Activated CD4-positive, alpha-beta T cell treated with anti-CD3 and anti-CD28 coated beads, Interleukin-2, amount 50 U/mL, for 48 hours (primary cell): ENCODE results near the gene BAIAP2L2.

Source experiments
- DNase-seq, 2 experiments: peaks; one replicate each; pipeline ENCODE4 v3.0.0-alpha.2; 2020

Gene BAIAP2L2

DNA sequence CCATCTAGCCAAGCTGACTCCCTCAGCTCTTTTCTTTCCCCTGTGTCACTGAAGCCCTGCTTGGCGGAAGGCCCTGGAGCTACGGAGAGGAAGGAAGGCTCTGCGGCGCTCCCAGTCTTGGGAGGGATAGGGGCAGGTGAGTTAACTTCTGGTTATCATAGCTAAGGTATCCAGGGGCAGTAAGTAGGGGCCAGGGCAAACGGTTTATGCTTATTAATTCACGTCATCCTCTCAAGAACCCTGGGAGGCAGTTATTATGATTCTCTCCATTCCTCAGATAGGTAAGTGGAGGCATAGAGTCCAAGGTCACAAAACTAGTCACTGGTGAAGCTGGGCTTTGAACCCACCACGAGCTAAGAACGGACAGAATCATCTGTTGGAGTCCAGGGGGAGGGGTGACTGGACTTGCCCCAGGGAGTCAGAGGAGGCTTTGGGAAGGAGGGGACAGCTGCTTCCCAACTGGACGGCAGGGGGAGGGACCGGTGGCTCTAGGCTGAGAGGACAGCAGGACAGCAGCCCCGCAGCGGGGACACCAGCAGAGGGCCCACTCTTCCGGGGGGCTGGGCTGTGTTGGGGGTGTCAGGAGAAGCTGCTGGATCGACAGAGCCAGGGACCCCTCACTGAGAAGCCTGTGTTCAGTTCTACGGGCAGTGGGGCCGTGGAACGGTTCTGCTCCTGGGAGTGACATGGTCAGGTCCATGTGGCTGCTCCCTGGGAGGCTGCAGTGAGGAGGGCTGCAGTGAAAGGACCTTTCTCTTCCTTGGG, 3.5 kb downstream of the BAIAP2L2 start:
- DNase-seq: no peak

DNA sequence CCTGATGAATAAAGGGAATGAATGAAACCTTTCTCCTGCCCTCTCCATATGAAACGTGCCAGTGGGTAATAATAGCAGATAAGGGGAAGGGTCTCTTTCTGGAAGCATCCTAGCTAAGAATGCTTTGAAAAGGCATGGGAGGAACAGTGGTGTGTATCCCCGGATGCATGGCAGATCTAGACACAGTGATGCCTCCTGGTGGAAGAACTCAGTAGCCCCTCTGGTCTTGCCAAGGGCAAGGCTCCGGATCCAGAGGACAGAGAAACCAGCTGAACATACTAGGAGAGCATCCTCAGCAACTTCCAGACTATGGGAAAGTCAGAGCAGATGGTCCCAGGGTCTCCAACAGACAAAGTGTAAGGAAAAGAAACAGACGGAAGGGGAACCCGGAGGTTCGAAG, 6.4 kb downstream of the BAIAP2L2 start:
- no peak for DNase-seq

DNA sequence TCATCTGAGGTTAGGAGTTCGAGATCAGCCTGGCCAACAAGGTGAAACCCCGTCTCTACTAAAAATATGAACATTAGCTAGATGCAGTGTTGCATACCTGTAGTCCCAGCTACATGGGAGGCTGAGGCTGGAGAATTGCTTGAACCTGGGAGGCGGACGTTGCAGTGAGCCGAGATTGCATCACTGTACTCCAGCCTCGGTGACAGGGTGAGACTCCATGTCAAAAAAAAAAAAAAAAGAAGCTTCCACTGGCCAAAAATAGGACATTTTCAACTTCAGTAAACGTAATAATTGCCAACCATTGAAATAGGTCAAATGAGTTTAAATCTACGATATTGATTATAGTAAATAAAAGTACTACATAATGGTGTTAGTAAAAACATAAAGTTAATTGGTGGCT, 6.8 kb downstream of the BAIAP2L2 start:
- no peak for DNase-seq

DNA sequence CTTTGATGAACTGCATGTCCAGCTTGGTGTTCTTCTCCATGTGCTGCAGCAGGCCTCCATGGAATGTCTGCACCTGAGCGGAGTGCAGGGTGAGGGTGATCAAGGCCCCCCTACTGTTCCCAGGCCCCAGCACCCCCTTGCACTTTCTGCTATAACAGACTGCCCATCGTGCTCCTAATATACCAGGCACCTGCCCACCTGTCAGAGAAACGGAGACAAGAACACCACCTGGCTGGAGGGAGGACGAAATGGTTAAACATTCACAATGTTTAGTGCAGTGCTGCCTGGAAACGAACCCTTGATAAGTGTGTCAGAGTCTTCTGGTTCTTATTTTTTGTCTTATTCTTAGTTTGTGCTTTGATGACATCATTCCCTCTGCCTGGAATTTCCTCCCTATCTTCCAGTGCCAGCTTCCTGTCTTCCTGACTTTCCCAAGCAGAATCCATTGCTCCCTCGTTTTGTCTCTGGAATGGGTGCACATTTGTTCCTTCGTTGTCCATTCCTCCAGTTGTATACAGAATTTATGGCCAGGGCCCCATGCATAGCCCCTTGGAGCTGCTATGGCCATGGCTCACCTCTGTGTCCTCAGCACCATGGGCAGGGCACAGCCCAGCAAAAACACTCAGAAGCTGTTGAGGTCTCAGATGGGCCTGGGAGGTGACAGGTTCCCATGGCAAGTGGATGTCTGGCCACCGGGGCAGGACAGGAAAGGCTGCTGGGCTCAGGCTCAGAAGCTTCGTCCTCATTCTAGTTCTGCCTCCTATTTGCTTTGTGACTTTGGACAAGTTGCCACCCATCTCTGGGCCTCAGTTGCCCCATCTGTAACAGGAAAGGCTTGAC, 11.9 kb downstream of the BAIAP2L2 start:
- no peak for DNase-seq

DNA sequence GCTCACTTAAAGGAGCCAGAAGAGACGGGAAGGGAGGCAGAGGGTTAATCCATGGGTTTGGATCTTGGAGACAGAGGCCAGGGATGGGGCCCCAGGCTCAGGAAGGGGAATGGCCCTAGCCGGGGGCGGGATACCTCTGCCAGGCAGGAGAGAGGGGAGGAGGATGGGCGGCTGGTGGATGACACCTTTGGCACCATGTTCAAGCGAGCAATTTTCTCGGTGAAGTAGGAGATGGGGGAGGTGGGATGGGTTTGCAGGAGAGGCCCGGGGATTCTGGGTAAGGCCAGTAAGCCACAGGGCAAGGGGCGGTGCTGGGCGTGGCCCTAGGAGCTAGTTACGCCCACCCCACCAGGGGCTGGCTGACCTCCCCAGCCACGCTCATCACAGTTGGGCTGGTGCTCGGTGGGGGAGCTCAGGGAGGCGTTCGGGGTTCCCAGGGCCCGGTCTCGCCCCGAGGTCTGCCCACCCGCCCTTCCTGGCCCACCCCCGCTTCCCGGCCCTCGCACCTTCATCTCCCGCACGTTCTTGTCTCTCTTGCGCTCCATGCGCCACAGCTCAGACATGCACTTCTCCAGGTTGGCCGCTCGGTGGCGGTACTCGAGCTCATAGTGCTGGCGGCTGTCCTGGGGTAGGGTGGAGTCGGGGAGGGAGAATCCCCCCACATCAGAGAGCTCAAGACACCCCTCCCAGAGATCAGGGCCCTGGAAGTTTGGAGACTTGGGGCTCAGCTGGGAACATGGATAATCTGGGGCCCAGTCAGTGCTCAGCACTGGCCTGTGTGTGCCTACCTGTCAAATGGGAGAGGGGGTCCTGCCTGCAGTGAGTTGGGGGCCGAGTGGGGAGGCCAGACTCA, 12.7 kb downstream of the BAIAP2L2 start:
- no peak for DNase-seq

DNA sequence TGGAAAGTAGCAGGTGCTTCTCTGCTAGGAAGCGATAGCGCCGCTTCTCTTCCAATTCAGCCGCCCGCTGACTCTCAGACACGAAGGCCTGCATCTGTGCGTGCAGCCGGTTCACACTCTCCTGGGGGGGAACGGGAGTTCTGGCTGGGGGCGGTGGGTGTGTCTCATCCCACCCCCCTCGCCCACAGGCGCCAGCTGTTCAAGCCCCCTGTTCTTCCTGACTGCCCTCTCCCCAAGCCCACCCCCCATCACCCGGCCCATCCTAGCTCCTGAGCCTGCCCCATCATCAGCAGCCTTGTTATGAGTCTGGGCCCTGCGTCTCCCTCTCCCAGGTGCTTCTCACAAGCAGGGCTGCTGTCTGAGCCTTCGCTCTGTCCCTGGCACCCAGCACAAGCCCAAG, 13.4 kb downstream of the BAIAP2L2 start:
- no peak for DNase-seq

DNA sequence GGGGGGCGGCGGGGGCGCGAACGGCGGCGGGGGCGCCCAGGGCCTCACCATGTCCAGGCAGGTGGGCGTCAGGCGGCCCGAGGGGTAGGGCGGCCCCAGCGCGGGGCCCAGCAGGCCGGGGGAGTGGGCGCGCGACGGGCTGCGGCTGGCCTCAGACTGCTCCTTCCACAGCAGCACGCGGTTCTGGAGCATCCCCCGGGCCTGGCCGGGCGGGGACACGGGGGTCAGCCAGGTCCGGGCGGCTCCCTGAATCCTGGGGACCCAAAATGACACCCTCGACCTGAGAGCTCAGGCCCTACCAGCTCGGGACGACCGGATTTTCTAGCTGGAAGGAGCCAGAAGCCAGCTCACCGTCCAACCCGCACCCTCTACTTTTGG, 21.0 kb downstream of the BAIAP2L2 start:
- DNase-seq: no peak

DNA sequence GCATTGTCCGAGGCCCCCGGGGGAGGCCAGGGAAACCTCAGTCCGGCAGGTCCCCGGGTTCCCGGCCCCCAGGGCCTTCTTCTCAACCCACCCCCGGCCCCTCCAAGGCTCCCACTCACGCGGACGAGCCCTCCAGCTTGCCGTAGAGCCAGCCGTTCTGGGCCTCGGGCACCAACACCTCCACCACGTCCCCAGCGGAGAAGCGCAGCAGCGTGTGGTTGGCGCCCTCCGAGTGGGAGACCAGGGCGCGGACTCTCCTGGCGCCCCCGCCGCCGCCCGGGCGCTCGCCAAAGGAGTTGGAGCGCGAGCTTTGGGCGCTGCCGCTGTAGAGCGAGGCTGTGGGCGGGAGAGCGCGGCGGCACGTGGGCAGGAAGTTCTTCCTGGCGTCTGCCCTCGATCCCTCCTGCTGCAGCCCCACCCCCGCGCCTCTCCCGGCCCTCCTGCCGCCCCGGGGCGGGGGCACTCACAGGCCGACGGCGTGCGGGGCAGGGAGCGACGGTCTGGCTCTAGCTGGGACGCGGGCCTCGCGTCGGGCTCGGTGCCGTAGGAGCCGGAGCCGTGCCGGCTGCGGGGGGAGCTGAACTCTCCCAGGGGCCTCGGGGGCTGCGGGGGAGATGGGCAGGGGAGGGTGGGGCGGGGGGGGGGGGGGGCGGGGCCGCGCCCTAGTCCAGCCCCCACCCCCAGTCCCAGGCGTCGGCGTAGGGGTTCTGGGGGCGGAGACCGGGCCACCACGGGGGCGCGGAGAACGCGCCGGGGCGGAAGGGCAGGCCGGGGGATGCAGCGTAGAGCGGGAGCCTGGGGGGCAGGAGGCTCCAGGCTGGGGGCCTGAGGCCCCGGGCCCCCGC, 21.6 kb downstream of the BAIAP2L2 start:
- DNase-seq: no peak

DNA sequence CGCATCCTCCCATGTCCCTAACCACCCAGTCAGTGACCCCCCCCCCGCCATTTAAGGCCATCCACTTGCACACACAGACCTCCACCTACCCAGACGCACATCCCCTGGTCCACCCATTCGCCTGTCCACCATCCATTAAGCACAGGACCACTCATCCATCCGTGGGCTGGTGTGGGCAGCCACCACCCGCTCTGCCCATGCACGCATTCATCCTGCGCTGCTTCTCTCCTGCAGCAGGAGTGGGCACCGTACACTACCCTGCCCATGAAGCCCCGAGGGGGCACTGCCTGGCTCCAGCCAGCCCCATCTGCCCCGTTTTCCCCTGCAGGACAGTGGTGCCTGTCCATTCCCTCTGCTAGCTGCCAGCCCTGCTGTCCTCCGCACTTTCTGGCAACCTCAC, 22.6 kb downstream of the BAIAP2L2 start:
- no peak for DNase-seq

DNA sequence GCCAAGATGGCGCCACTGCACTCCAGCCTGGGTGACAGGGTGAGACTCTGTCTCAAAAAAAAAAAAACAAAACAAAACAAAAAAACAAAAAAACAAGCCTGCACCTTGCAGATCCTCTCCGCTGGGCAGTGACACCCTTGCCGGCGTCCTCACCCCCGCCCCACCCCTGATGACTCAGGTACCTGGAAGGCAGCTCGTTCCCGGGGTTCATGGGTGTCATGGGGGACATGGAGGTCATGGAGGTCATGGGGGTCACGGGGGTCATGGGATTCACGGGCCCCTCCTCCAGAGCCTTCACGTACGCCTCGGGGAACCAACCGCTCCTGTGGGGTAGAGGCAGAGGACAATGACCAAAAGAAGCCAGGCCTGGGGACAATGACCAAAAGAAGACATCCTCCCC, 23.5 kb downstream of the BAIAP2L2 start:
- DNase-seq: no peak

DNA sequence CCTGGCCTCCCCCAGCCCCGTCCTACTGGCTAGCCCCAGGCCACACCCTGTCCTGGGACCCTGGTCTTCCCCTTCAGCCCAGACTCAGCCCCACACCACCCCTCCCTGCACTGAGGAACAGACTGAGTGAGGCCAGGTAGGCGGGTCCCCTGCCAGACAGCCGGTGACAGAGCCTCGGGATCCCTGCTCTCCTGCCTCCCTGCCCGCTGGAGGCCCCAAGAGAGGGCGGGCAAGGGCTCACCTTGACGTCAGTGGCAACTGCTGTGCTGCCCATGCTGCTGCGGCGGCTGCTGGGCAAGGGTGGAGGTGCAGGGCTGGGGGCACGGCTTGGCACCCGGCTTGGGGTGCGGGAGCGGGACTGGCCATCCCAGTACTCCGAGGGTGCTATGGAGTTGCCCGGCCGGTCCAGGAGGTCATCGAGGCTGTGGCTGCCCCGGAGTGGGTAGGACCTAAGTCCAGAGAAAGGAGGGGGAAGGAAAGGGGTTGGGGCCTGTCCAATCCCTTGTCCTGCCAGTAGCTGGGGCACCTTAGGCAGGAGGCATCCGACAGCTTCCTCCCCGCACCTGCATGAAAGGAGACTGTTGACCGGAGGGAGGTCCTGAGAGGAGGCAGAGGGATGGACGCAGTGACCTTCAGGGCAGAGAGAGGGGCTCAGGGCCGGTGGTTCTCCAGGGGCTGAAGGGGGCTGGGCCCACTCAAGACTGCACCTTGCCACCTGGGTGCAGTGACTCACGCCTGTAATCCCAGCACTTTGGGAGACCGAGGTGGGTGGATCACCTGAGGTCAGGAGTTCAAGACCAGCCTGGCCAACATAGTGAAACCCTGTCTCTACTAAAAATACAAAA, 24.3 kb downstream of the BAIAP2L2 start:
- no peak for DNase-seq

DNA sequence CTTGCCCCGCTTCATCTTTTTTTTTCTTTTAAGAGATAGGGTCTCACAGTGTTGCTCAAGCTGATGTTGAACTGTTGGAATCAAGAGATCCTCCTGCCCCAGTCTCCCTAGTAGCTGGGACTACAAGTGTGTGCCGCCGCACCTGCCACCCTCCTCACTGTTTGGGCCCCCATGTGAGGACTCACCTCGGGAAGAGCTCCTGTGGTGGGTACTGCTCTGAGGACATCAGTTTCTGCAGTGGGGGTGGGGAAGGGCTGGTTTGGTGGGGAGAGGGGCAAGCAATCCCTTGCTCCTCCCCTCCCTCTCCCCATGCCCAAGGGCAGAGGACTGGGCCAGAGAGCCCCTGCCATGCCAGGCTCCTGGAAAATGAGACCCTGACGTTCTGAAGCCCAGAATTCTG, 25.0 kb downstream of the BAIAP2L2 start:
- no peak for DNase-seq

DNA sequence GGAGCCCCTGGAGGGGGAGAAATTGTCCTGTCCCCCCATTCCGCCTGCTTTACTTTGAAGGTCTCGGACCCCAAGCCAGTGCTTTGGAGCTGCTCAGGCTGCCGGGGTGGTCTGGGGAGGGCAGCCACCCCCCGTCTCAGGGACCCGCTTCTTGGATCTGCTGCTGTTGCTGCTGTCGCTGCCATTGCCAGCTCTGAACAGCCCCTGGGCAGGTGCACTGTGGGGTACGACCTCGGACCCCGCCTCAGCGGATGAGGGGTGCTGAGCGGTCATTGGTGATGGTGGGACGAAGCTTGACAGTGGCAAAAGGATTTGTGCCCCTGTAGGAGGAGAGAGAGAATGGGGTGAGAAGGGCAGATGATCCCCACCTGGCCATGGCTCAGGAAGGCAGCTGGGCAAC, 25.4 kb downstream of the BAIAP2L2 start:
- DNase-seq: no peak

DNA sequence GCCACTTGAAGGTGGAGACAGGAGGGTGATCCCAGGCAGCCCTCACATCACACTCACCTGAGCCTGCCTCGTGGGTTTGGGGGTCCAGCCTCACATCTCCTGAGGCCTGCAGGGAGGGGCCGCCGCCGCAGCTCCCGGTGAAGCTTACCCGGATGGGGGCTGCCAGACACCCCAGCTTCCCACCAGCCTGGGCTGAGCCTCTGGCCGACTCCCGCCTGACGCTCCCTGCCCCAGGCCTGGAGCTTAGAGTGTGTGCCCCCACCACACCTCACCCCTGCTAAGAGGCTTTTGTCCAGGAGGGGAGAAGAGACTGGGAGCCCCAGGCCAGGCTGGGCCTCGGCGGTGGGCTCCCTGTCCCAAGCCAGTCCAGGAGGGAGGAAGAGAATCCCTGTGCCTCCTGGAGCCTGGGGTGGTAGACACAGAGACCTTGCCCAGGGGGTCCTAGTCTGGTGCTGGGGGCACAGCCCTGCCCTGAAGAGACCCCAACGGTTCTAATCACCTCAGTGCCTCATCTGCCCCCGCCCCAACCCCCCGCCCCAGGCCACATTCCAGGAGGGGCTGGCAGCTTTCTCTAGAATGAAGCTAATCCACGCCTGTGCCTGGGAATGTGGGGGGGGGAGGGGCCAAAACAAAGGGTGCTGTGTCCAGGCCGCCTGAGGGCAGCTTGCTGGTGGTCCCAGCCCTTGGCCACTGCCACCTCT, 26.4 kb downstream of the BAIAP2L2 start, which contains the start of gene SLC16A8:
Gene SLC16A8, minus strand, starts transcription at position 254 of the 701 bp plus-strand sequence. CDS start 1,311 bp downstream, outside the sequence.
- no peak for DNase-seq

DNA sequence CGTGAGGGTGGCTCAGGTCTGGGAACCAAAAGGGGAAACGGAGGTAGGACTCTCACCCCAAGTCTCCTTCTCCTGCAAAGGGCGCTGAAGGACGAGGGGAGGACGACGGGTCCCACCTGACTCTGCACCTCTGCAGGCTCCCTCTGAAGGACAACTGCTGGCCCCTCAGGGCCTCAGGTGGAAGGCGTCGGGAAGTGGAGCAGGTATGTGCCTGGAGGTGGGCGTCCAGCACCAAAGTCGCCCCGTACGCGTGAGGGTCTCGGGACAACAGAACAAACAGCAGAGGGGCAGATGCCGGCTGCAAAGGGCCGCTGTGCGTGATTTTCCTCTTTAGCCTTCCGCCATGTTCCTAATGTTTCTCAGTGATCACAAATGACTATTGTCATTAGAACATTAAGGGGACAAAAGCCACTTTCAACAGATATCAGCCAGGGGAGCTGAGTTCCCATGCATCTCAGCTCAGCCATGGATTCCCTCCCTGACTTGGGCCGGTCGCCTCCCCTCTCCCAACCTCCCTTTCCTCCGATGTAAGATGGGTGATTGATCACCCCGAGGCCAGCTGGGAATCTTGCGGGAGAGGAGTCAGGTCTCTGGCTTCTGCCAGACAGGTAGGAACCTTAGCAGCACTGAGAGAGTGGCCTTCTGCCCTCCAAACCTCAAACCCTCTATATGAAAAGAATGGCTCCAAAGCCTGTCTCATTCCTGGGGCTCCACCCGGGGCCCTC, 27.3 kb downstream of the BAIAP2L2 start:
- no peak for DNase-seq

DNA sequence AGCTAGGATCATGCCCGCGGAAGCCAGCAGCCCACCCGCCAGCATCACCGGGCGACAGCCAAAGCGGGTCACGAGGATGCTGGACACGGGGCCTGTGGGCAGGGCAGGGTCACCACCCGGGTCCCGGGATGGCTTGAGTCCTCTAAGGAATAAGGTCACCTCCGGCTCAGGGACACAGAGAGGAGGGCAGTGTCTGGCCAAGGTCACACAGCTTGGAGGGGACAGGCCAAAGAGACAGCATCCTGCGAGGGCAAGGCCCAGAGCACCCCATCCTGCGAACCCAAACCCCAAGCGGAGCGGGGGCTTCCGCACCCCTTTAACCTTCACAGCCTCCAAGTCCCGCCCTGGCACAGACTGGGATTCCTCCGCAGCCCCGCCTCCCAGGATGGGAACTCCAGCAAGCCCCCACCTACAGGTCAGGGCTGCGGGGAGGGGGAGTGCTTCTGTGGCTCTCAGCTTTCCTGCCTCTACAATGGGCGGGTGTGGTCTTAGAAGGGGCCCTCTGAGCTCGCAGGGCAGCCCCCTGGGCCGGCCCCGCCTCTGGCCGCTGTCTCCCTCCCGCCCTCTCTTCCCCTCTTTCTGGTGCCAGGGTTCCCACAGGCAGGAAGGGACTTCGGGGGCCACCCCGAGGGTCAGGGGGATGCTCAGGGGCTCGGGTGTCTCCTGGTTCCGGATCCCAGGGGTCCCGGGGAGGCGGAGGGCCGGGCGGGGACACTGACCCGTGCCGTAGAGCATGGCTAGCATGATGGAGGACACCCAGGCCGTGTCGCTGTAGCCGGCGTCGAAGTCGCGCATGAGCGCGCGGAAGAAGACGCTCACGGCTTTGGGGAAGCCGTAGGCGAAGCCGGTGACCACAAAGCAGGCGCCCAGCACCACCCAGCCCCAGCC, 28.3 kb downstream of the BAIAP2L2 start:
- DNase-seq: peak in 1 of 2 experiments; percentile 18

DNA sequence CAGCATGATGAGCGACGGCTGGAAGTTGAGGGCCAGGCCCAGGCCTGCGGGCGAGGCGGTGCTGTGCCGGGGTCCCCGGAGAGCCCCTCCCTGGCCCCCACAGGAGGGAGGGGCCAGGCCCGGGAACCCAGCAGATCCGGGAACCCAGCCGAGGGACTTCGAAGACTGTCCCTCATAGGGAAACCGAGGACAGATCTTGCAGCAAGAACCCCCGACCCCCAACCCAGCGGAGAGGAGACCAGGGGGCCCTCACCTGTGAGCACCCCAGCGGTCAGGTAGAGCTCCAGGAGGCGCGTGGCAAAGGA, 28.9 kb downstream of the BAIAP2L2 start:
- DNase-seq: no peak

DNA sequence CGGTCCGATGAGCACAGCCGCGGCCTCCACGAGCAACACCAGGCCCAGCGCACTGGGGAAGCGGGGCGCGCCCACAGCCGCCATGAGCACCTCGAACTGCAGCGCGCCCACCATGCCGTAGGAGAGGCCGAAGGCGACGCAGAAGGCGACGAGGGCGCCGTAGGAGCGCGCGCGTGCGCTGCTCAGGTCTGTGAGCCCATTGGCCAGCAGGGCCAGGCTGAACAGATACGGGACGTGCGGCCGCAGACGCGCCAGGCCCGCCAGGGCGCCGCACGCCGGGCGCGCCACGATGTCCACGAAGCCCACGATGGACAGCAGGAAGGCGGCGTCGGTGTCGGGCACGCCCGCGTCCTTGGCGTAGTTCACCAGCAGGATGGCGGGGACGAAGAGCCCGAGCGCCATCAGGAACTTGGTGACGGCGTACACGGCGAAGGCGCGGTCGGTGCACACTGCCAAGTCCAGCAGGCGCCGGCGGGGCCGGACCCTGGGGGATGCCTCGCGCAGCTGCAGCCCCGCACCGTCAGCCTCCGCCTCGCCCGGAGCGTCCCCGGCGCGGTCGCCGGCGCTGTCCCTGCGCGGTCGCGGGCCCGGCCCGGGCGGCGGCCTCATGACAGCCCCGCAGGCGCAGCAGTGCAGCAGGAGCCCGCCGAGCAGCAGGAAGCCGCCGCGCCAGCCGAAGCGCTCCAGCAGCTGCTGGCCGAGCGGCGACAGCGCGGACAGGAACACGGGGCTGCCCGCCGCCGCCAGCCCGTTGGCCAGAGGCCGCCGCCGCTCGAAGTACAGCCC, 29.4 kb downstream of the BAIAP2L2 start:
- DNase-seq: peak; percentile 14 to 18
